NCI-H2196 (cell line): ENCODE data around the gene POLR1G.

Experiments used
- DNase-seq: peaks from one replicate; lab custom pipeline; 2025; ENCODE audit not compliant: unreplicated experiment; lab: John Stamatoyannopoulos, UW

Gene POLR1G

DNA sequence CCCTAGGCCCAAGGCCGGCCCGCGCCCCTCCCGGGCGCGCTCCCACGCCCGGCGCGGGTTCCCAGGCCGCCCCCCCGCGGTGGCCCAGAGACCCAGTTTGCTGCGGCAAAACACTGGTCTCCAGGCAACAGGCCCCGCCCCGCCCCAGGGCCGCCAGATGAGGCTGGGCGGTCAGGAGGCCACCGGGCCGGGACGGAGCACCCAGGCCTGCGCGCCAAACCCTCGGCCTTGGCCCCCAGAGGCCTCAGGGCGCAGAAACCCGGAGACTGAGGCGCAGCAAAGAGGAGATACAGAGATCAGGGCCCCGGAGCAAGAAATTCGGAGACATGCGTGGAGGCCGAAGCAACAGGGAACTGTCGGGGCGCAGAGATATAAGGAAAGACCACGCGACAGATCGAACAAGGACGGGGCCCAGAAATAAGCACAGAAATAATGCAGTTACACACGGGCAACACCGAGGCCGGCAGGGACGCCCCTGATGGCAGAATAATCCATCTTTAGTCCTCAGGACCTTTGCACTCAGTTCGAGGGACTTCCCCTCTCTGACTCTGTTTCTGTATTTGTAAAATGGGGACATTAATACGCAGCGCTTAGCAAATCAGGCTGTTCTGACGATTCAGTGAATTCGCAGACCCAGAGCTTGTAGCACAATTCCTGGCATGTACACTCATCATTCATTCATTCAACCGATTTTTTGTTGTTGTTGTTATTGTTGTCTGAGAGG, 38.0 kb downstream of the POLR1G start:
- DNase-seq: peak; percentile 88

DNA sequence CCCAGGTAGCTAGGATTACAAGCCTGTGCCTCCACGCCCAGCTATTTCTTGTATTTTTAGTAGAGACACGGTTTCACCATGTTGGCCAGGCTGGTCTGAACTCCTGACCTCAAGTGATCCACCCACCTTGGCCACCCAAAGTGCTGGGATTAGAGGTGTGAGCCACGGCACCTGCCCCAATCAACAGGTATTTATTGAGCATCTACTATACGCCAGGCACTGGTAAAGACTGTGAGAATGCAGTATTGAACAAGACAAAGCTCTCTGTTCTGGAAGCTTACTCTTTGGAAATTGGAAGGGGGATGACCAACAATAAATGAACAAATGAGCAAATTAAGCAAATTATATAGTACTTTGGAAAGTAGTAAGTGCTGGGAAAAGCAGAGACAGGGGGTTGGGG, 38.7 kb downstream of the POLR1G start:
- no peak for DNase-seq

- DNase-seq: no peak
Measured at GRCh38 chr19:45446295-45446694, 39.9 kb downstream of the POLR1G start.

DNA sequence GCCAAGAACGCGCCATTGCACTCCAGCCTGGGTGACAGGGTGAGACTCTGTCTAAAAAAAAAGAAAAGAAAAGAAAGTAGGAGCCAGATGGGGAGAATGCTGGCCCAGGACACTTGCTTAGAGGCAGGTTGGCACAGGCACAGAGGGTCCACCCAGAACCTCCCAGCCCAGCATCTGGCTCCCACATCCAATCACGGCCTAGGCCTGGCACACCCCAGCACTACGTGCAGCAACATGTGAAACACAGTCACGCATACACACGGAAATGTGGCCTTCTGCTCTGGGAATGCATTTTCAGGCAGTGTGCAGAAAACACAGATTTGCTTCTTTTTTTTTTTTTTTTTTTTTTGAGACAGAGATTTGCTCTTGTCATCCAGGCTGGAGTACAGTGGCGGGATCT, 40.5 kb downstream of the POLR1G start:
- no peak for DNase-seq

- DNase-seq: no peak
Measured at GRCh38 chr19:45448425-45448756, 41.9 kb downstream of the POLR1G start.

DNA sequence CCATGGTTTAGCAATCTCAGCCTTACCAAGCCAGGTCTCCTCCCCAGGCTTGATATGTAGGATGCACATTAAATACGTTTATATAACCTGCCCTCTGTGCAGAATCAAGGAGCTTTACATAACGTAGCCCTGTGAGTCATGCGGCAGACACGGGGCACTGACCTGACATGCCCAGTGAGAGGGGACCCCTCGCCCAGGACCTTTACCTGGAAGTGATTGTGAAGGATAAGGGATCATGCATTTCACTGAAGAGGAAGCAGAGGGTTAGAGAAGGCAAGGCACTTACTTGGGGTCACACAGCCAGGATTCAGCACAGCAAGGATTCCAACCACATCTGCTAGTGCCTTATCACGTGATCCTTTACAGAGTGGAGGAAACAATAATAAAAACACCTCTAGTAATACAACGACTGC, 42.4 kb downstream of the POLR1G start:
- no peak for DNase-seq

DNA sequence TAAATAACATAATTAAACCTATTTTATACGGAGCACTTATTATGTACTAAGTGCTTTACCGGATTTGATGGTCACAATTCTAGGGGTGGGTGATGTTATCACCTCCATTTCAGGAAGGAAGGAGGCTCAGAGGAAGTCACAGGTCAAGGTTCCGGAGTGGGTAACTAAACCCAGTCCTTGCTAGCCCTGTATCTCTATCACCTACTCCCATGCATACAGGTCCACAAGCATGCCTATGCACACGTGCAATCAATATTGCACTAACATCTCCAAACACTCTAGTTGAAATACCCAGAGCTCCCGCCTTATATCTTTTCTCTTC, 43.5 kb downstream of the POLR1G start:
- DNase-seq: no peak

- DNase-seq: peak; percentile 4
Measured at GRCh38 chr19:45451131-45451849, 44.8 kb downstream of the POLR1G start.

GRCh38 chr19:45451850-45452387, 45.5 kb downstream of the POLR1G start:
- DNase-seq: no peak

GRCh38 chr19:45455707-45456499, 49.5 kb downstream of the POLR1G start:
- DNase-seq: peak; percentile 92

DNA sequence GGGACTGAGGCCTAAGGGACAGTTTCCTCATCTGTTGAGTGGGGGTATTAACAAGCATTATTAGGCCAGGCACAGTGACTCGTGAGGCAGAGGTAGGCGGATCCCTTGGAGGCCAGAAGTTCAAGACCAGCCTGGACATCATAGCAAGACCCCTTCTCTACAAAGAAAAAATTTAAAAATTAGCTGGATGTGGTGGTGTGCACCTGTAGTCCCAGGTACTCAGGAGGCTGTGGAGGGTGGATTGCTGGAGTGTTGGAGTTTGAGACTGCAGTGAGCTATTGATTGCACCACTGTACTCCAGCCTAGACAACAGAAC, 50.0 kb downstream of the POLR1G start:
- no peak for DNase-seq

- DNase-seq: no peak
Measured at GRCh38 chr19:45457776-45458175, 51.3 kb downstream of the POLR1G start.
